Hepatocyte (in vitro differentiated cells): ENCODE data around the gene DSN1.

ENCODE experiments used
- CTCF ChIP-seq: fragments of 200-600 bp; sonication (generic); IDR thresholded peaks from 2 replicates; pipeline ENCODE4 v1.5.1; 2016; ENCODE audit warnings: antibody characterized with exemption, mild to moderate bottlenecking; ENCODE audit not compliant: poor library complexity
- EZH2 ChIP-seq: fragments of 200-600 bp; sonication (generic); IDR thresholded peaks from 2 replicates; pipeline ENCODE4 v1.6.1; 2016; ENCODE audit warnings: antibody characterized with exemption, mild to moderate bottlenecking, borderline replicate concordance
- EZH2phosphoT487 ChIP-seq: fragments of 200-600 bp; sonication (generic); IDR thresholded peaks from one replicate; pipeline ENCODE4 v1.6.1; 2018; ENCODE audit warnings: antibody characterized with exemption, mild to moderate bottlenecking, low read depth, moderate library complexity; ENCODE audit not compliant: unreplicated experiment, severe bottlenecking

- TF ChIP-seq EZH2 (no peak), CTCF (no peak), EZH2phosphoT487 (no peak)
These were observed 29.3 kb downstream of the DSN1 start for GRCh38 chr20:36744243-36744642.
